Activated T-helper 1 cell treated with anti-CD3 and anti-CD28 coated beads, Interleukin-2, amount 50 U/mL, for 16 hours (primary cell): ENCODE results near the gene RALGPS2.
"Not testable (repeated sequence)": the region's sequence is repeated elsewhere in the genome, so short reads cannot be mapped to it uniquely, and the experiment has no call there.

Source experiments
- DNase-seq, 2 donors: peaks; one replicate each; pipeline ENCODE4 v3.0.0-alpha.2; 2020; ENCODE audit warnings: low read depth in 1 of 2, low spot score in 1 of 2

The RALGPS2 gene

DNA sequence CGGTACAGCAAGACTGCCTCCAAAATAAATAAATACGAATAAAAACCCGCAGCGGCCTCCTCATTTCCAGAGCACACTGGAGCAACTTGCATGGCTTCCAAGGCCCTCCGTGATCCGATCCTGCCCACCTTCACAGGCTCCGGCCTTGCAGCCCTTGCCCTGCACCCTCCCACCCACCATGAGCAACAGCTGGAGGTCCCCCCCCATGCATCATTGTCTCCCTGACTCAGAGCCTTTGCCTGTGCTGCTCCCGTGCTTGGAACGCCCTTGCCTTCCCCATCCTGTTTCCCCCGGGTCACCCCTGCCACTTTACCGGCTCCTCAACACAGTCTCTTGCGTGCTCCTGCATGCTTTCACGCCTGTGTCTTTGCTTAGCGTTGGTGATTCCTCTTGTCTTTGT, 216.8 kb downstream of the RALGPS2 start:
- no peak for DNase-seq

DNA sequence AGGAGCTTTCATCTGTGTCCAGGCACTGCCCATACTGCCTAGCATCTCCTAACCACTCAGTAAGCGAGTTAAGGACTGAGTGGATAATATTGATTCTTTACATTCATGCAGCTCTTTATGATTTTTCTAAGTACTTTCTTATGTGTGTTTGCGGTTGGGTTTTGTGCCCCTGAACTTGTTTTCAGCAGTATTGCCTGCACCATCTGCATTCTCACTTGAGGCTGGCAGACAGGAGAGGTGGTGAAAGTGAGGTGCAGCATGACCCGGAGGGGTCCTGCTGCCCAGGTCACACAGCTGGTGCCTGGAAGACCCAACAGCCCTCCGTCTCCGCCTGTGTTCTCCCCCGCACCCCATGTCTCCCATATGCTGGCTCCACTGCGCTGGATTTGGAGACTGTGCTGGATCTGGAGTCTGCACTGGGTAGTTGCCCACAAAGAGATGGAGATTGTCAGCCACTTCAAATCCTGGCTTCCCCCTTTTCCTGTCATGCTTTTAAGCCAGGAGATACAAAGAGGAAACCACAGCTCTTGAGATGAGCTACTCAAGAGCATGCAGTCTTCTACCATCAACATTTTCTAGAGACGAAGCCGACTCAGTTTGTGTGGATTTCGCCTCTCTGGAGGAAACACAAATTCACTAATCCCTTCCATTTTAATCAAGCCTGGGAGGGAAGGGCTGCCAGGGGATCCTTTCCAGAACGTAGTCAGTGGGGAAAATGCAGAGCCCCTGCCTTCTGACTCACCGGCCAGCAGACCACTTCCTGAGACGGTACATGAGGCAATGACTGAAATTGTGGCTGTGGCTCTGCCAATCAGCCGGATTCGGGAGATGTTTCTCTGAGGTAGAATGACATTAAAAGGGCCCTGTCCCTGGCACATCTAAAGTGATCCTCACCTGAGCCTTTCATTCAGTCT, 217.5 kb downstream of the RALGPS2 start:
- DNase-seq: no peak

DNA sequence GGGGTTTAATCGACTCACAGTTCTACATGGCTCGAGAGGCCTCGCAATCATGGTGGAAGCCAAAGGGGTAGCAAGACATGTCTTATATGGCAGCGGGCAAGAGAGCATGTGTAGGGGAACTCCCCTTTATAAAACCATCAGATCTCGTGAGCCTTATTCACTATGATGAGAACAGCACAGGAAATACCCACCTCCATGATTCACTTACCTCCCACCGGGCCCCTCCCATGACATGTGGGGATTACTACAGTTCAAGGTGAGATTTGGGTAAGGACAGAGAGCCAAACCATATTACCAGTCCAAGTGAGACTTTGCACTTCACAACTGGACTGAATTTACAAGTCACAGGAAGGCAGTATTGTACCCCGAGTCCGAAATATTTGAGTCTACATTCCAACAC, 219.7 kb downstream of the RALGPS2 start:
- no peak for DNase-seq

DNA sequence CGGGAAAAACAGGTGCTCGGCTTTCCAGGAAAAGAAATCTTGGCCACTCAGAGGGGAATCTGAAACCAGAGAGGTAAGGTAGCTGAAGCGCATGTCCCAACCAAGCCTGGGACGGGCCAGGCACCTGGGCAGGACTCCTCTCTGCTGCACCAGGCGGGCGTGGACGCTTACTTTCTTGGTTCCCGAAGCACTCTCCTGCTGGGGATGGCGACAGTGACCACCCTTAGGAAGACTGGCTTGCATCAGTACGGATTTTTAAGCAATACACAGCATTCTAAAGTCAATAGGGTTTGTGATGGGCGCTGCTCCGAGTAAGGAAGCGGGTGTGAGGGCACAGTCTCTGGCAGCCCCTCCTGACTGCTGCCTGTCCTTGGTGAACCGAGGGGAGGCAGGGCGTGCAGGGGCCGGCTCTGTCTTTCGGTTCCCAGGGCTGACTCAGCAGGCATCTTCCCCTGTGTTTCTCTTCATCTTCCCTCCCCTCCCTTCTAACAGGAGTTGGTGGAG, 220.8 kb downstream of the RALGPS2 start:
- DNase-seq: no peak

DNA sequence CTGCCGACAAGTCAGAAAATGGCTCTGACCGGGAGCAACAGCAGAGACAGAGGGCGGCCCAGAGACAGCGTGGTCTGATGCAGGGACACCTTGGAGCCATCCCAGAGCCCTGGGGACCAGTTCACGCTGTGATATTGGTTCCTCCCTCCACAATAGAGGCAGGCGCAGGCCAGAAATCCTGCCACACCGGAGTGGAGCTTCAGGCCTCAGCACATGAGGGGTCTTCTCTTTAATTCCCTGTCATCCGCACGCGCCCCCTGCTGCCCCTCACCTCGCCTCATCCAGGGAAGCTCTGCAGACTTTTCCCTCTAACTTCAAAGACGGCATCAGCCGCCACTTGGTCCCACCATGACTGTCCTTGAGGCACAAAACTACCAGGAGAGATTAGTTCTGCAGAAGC, 221.4 kb downstream of the RALGPS2 start:
- DNase-seq: no peak

DNA sequence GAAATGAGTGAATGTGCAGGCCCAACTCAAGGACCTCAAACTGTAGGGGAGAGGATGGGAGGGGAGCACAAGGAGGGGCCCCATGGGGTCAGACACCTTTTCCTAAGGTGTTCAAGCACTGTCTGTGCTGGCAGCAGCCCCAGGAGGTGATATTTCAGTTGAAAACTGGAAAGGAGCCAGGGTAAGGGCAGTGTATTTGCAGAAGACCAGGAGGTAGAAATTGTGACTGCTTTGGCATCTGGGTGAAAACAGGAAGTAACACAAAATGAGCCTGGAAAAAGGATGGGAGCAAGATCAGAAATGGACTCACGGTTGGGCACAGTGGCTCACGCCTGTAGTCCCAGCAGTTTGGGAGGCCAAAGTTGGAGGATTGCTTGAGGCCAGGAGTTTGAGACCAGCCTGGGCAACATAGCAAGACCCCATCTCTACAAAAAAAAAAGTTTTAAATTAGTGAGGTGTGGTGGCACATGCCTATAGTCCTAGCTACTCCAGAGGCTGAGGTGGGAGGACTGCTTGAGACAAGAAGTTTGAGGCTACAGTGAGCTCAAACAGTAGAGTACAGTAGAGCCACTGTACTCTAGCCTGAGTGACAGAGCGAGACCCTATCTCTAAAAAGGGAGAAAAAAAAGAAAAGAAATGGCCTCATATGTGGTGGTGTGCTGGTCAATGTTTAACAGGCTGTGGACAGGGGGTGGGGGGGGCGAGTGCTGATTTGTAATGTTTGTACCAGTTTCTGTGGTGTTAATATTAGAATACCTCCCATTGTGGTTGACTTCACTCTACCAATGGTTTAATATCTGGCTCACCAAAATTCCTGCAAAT, 222.0 kb downstream of the RALGPS2 start:
- DNase-seq: no peak

DNA sequence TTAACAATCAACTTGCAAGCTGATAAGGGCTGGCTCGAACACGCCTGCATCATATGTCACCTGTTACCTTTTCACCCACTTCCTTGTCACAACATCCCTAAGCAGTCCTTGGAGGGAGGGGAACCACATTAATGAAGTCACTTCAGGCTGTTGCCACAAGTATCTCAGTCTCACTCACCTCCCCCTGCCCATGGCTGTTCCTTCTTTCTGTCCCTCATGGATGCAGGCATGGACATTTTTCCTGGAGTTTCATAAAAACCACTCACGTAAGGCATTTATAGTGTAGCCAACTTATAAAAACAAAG, 222.6 kb downstream of the RALGPS2 start:
- DNase-seq: no peak

DNA sequence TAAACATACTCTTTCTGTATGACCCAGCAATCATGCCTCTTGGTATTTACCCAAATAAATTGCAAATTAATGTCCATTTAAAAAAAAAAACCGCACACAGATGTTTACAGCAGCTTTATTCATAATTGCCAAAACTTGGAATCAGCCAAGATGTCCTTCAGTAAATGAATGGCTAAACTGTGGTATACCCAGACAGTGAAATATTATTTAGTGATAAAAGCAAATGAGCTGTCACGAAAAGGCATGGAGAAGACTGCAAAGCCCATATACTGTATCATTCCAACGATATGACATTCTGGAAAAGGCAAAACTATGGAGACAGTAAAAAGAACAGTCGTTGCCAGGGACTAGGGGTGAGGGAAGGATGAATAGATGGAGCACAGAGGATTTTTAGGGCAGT, 223.6 kb downstream of the RALGPS2 start:
- no peak for DNase-seq

DNA sequence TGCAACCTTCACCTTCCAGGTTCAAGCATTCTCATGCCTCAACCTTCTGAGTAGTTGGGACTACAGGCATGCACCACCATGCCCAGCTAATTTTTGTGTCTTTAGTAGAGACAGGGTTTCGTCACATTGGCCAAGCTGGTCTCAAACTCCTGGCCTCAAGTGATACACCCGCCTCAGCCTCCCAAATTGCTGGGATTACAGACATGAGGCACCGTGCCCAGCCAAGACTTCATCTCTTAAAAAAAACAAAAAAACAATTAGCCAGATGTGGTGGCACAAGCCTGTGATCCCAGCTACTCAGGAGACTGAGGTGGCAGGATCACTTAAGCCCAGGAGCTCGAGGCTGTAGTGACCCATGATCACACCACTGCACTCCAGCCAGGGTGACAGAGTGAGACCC, 224.8 kb downstream of the RALGPS2 start:
- DNase-seq: not testable (repeated sequence)

DNA sequence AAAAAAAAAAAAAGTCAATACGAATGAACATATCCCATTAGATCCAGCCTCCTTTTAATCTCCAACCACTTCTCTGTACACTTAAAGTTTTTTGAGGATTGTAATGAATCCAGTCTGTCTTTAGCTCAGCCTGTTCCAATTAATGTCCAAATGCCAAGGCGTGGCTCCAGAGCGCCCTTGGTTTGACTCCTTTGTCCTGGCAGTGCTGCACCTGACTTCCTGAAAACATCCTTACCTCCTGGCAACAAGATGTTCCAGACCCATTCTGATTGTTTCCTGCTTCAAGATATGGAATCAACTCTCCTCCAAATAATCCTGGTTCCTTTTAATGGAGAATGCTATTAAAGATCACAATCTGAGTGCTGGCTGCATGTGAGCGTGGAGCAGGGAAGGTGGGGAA, 226.6 kb downstream of the RALGPS2 start:
- no peak for DNase-seq

DNA sequence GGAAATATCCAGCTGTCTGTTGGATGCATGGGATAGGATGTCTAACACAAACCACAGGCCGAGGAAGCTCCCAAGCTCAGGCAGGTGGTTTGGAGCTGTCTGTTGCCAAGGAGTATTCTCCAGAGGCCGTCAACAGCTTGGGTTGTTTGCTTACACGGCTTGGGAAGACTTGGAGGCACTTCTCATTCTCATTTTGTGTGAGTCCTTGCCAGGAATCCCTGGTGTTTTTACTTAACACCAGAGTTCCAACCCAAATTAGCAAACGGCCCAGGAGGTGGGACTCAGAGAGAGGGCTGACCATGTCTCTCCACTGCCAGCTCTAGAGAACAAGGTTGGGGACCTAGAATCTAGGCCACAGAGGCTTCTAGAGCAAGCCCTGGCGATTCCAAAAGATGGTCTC, 228.0 kb downstream of the RALGPS2 start:
- DNase-seq: no peak

DNA sequence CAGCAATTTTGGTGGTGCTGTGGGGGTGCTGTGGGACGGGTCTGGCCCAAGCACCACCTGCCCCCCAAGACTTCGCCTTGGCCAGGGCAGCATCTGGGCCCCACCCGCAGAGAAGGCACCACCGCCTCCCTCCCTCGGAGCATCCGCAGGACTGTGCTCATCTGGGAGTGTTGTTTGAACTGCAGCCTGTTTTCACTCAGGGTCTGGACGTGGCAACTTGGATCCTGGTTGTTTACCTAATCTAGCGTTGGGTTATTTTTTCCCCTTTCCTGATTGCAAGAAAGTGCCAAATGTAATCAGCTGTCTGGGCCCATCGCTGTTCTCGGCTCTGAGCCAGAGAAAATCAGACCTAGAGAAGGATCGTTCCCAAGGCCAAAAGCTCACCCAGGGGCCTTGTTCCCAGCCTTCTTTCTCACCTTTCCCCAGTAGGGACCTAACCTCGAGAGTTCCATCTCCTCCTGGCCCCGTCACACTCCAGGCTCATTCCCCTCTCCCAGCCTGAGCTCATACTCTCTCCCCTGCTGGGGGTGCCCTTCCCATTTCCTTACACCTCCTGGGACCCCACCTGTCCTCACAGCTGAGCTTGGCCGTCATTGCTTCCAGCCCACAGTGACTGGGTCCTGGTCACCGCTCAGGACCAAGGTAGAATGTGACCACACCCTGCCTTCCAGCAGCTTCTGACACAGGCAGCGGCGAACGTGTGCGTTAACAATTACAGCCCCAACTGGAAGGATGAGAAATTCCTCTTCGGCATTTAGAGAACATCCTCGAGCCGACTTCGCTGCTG, 228.7 kb downstream of the RALGPS2 start:
- DNase-seq: no peak

DNA sequence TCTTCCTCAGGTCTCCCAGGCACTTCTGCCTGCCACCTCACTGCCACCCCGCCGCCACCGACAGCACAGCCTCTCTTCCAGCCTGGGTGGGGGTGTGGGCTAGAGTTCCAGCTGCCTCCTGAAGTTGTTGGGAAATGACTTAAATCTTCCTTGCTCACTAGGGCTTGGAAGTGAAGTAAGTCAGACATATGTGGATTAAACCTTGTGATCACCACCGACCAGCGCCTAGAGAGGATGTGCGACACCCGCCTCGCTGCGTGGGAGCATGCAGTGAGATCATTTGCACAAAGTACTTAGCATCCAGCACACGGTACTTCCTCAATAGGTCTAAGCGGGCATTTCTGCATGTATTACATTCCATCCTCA, 229.3 kb downstream of the RALGPS2 start:
- DNase-seq: no peak

DNA sequence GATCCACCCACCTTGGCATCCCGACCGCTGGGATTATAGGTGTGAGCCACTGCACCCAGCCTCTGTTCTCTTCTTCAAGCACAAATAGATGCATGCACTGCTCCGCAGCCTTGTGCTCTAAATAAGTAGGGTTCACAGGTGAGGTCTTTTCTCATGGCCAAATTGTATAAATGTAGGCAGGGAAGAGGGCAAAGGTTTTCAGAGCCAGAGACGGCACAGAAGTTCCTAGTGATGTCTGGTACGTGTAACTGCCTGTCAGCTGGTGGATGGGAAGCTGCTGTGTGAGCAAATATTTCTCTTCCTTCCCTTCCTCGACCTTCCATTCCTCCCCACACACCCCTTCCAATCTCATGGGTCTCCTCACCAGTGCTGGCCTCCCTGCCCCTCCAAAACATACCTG, 229.9 kb downstream of the RALGPS2 start:
- no peak for DNase-seq

DNA sequence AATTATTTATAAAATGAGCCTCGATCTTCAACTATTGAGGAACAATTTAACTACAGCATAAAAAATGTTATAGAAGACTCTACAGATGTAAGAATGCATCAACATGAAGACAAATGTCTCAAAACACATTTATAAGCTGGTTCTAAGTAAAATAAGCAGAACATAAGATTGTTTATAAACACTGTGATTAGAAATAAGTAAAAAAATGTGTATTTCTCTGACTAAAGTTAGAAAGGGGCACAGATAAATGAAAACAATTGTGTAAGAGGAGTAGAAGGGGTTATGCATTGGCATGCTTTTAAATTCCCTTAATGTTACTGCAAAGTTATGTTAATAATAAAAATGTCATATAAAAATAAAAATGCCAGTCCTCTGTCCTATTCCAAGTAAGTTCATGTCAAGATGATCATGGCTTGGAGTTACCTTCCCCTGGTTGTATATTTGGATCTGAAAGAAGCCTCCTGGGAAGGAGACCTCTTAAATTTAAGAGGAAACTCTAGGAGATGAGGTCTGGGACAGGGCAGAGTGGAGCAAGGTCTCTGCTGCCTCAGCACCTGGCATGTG, 230.4 kb downstream of the RALGPS2 start:
- no peak for DNase-seq

DNA sequence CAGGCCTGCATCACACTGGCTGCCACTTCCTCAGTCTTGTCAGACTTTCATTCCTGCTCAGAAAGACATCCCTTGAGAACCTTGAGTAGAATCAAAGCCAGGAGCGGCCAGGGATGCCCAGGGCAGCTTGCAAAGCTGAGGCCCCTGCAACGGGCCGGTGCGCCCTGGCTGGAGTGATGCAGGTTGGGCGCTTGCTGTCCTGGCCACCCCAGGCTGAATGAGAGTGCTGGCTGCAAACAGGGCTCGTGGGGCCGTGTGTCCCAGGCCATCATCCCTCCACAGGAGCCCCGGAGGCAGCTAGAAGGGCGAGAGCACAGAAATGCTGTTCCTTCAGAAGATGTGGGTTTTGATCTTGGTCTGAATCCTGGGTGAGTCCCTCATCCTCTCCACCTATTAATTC, 233.4 kb downstream of the RALGPS2 start:
- DNase-seq: no peak

DNA sequence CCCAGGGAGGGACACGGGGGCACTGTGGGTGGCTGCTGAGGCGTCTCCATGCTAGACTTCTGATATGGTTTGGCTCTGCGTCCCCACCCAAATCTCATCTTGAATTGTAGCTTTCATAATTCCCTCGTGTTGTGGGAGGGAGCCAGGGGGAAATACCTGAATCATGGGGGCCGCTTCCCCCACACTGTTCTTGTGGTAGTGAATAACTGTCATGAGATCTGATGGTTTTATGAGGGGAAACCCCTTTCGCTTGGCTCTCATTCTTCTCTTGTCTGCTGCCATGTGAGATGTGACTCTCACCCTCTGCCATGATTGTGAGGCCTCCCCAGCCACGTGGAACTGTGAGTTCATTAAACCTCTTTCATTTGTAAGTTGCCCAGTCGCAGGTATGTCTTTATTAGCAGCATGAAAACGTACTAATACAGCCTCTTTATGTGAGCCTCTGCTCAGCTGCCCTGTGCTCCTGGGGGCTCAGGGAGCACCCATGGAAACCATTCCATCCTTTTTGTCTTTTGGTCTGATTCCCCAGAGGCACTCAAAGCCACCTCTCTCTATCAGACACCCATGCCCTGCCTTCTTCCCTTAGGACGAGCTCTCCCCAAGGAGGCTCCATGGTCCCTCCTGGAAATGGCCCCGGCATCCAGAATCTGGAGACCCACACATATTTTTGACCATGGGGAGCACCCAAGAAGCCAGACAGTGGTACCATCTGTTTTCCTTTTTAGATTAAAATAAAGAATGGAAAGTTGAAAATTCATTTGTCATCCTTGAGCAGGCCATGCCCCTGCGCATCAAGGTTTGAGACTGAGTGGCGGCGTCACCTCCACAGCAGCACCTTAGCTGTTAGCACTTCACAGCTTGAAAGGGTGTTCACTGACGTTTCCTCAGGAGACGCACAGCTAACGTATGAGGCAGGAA, 234.8 kb downstream of the RALGPS2 start:
- no peak for DNase-seq

DNA sequence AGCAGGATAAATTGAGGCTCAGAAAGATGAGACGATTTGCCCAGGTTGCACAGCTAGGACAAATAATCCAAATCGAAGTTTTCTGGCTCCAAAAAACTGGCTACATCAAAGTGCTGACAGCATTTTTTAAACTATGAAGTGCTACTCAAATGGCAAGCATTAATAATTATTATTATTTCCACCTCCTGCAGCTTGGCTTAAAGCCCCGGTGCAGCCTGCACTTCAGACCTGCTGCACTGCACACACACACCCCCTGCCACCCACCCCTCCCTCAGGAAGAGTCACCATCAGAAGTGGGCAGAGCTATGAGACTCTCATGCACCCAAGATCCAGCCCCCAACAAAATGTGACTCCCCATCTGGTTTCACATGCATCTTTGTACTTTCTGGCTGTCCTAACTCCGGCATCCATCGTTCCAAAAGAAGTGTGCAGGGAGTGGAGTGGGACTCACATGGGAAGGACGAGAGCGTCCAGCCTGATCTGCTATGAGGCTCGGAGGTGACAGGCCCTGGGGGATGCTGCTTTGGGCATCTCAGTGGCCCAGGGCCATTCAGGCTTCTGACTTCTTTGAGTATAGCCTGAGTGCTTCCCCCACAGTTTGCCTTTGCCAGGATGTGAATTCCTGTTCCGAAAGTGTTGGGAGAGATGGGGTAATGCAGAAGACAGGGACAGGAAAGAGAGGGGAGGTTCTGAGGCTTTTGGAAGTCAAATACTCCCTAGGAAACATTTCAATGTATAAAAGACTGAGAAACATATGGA, 235.6 kb downstream of the RALGPS2 start:
- DNase-seq: no peak

DNA sequence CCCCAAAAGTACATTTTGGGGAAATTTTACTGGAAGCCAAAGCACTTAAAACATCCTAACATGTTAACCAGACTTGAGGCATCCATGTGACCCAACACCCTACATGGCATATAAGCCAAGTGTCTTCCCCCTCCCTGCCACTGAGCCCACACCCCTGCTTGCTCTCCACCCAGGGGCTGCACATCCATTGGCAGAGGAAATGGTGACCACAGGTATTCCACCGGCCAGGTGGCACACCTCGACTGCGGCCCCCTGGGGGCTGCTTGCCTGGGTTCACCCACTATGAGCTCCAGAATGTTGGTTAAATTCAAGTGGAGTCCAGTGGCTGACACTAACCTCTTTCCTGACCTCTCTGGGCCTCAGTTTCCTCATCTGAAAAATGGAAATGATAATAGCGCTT, 236.3 kb downstream of the RALGPS2 start:
- DNase-seq: no peak

DNA sequence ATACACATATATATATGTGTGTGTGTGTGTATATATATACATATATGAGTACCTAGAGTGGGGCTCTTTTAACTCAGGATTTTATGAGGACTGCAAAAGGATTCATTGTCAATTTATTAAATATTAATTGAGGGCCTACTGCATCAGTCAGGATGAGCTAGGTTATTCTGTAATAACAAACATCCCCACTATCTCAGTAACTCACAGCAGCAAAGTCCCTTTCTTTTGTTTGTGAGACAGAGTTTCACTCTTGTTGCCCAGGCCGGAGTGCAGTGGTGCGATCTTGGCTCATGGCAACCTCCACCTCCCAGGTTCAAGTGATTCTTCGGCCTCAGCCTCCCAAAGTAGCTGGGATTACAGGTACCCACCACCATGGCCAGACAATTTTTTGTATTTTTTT, 236.8 kb downstream of the RALGPS2 start:
- no peak for DNase-seq
